WTC11 (cell line): ENCODE measurements around the gene SERPINB6. TPM values are rescaled to one million over a fixed set of nuclear protein-coding genes. Genes with fewer than 3 reads are reported as not detected.
A peak's percentile ranks its signal among the peaks of the same experiment; 100 is the strongest.

Experiments
- ATAC-seq: fragments of 200-7000 bp; cut with Tn5 transposase; 2 replicates; pipeline ENCODE4 v1.10.0; 2021; ENCODE audit warnings: mild to moderate bottlenecking, moderate library complexity
- CTCF ChIA-PET: fragments of 300-600 bp; sonication (Branson Sonifier 250); formaldehyde crosslinking; loops from one replicate; lab custom pipeline; 2021; ENCODE audit warnings: antibody characterized with exemption; lab: Charles Lee
- POLR2A ChIA-PET: fragments of 350-600 bp; sonication (Branson Sonifier 250); formaldehyde crosslinking; loops from one replicate; lab custom pipeline; 2021; ENCODE audit warnings: antibody characterized with exemption; lab: Charles Lee
- DNase-seq: peaks from one replicate; pipeline ENCODE4 v3.0.0; 2021; ENCODE audit warnings: low spot score
- H3K27ac Mint-ChIP-seq: 2 replicates; pipeline ENCODE4 v1.8.0; 2021; ENCODE audit warnings: mixed read lengths
- H3K27me3 Mint-ChIP-seq: 2 replicates; pipeline ENCODE4 v1.8.0; 2021; ENCODE audit warnings: low read depth, mild to moderate bottlenecking, moderate library complexity, mixed read lengths
- H3K36me3 Mint-ChIP-seq: 2 replicates; pipeline ENCODE4 v1.8.0; 2021; ENCODE audit warnings: mixed read lengths
- H3K4me1 Mint-ChIP-seq: 2 replicates; pipeline ENCODE4 v1.8.0; 2022; ENCODE audit warnings: mixed read lengths
- H3K4me3 Mint-ChIP-seq: 2 replicates; pipeline ENCODE4 v1.8.0; 2021; ENCODE audit warnings: mild to moderate bottlenecking, moderate library complexity, mixed read lengths
- H3K9me3 Mint-ChIP-seq: 2 replicates; pipeline ENCODE4 v1.8.0; 2021; ENCODE audit warnings: mixed read lengths
- ATF1 ChIP-seq: sonication (generic); formaldehyde crosslinking; IDR thresholded peaks from 2 replicates; pipeline ENCODE4 v1.8.1; 2023; ENCODE audit warnings: mild to moderate bottlenecking, moderate library complexity, missing genetic modification reagents
- CBFB ChIP-seq: sonication (generic); formaldehyde crosslinking; IDR thresholded peaks from 2 replicates; pipeline ENCODE4 v1.8.1; 2022; ENCODE audit warnings: mild to moderate bottlenecking, low read depth, missing genetic modification reagents
- CREM ChIP-seq: sonication (generic); formaldehyde crosslinking; IDR thresholded peaks from 2 replicates; pipeline ENCODE4 v1.8.1; 2022; ENCODE audit warnings: mild to moderate bottlenecking, missing genetic modification reagents, moderate library complexity
- HMGA2 ChIP-seq: fragments of 250-450 bp; sonication (Bioruptor Pico); IDR thresholded peaks from 2 replicates; pipeline ENCODE4 v1.4.0; 2021; ENCODE audit warnings: mild to moderate bottlenecking, moderate library complexity
- JUN ChIP-seq: sonication (generic); formaldehyde crosslinking; IDR thresholded peaks from 2 replicates; pipeline ENCODE4 v1.8.0; 2023; ENCODE audit warnings: mild to moderate bottlenecking, missing genetic modification reagents
- NFATC4 ChIP-seq: fragments of 250-450 bp; sonication (Bioruptor Pico); IDR thresholded peaks from 2 replicates; pipeline ENCODE4 v1.9.0; 2021; ENCODE audit warnings: mild to moderate bottlenecking
- NFE2L1 ChIP-seq: sonication (generic); formaldehyde crosslinking; IDR thresholded peaks from 2 replicates; pipeline ENCODE4 v1.8.1; 2023; ENCODE audit warnings: missing genetic modification reagents
- SMAD4 ChIP-seq: sonication (generic); formaldehyde crosslinking; IDR thresholded peaks from 2 replicates; pipeline ENCODE4 v1.8.0; 2022; ENCODE audit warnings: mild to moderate bottlenecking, missing genetic modification reagents
- TEAD1 ChIP-seq: sonication (generic); formaldehyde crosslinking; IDR thresholded peaks from 2 replicates; pipeline ENCODE4 v1.8.0; 2022; ENCODE audit warnings: mild to moderate bottlenecking, missing genetic modification reagents
- TEAD4 ChIP-seq: sonication (generic); formaldehyde crosslinking; IDR thresholded peaks from 2 replicates; pipeline ENCODE4 v1.8.0; 2022; ENCODE audit warnings: mild to moderate bottlenecking, missing genetic modification reagents
- TP53 ChIP-seq: sonication (generic); formaldehyde crosslinking; IDR thresholded peaks from 2 replicates; pipeline ENCODE4 v1.8.1; 2023; ENCODE audit warnings: mild to moderate bottlenecking, missing genetic modification reagents
- ZNF317 ChIP-seq: sonication (generic); formaldehyde crosslinking; IDR thresholded peaks from 2 replicates; pipeline ENCODE4 v1.8.1; 2023; ENCODE audit warnings: low read depth, mild to moderate bottlenecking, moderate library complexity, missing genetic modification reagents, borderline replicate concordance
- total RNA-seq: library from RNA; stranded (reverse); gene quantifications from 3 replicates; pipeline ENCODE4 v1.2.3, GENCODE V29; 2021
- TF ChIP-seq, protein P1 (sequence below): sonication (generic); formaldehyde crosslinking; conservative IDR thresholded peaks from 2 replicates; pipeline ENCODE4 v1.8.1; 2022; ENCODE audit warnings: mild to moderate bottlenecking, missing genetic modification reagents
- TF ChIP-seq, protein P2 (sequence below): sonication (generic); formaldehyde crosslinking; IDR thresholded peaks from 2 replicates; pipeline ENCODE4 v1.8.1; 2023; ENCODE audit warnings: mild to moderate bottlenecking, missing genetic modification reagents, moderate library complexity
- TF ChIP-seq, protein P3 (sequence below): fragments of 250-450 bp; sonication (Bioruptor Pico); IDR thresholded peaks from 2 replicates; pipeline ENCODE4 v1.9.0; 2021; ENCODE audit warnings: moderate library complexity, mild to moderate bottlenecking, inconsistent platforms, borderline replicate concordance
- TF ChIP-seq, protein P4 (sequence below): sonication (generic); formaldehyde crosslinking; IDR thresholded peaks from 2 replicates; pipeline ENCODE4 v1.8.0; 2022; ENCODE audit warnings: mild to moderate bottlenecking, missing genetic modification reagents
- TF ChIP-seq, protein P5 (sequence below): sonication (generic); formaldehyde crosslinking; IDR thresholded peaks from 2 replicates; pipeline ENCODE4 v1.8.1; 2022; ENCODE audit warnings: mild to moderate bottlenecking, moderate library complexity, missing genetic modification reagents
- TF ChIP-seq, protein P6 (sequence below): fragments of 250-450 bp; sonication (Bioruptor Pico); IDR thresholded peaks from 2 replicates; pipeline ENCODE4 v1.9.0; 2021; ENCODE audit warnings: mild to moderate bottlenecking, borderline replicate concordance
- TF ChIP-seq, protein P7 (sequence below): sonication (generic); formaldehyde crosslinking; IDR thresholded peaks from 2 replicates; pipeline ENCODE4 v1.8.0; 2022; ENCODE audit warnings: mild to moderate bottlenecking, missing genetic modification reagents

The SERPINB6 gene
- total RNA-seq, 1 experiment from 2014 or later: 28.0 TPM

DNA sequence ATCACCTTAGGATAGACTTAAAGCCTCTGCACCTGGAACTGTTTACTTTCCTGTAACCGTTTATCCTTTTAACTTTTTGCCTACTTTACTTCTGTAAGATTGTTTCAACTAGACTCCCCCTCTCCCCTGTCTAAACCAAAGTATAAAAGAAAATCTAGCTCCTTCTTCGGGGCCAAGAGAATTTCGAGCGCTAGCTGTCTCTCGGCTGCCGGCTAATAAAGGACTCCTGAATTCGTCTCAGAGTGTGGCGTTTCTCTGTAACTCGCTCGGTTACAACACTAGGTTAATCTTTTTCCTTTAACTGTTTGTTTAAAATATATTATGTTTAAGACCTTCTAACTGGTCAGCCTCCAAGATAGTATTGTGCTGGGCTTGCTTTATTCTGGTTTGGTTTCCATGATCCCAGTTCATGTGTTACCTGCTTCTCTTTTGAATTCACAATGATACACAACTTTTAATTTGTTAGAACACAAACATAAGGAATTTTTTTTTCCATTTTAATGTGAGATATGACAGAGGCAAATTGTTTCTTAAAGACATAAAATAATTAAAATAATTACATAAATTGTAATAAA is 19.7 kb upstream of the SERPINB6 start:
- ChIA-PET POLR2A (interaction anchor here (3.1 to 4.3 kb wide), 2 partner anchors 10 to 62 kb away, joined by 14 to 21 read pairs; partner anchors contain the start of gene NQO2), CTCF (interaction anchor here (1.2 to 9.1 kb wide), 5 partner anchors 9 to 200 kb away, joined by 3 to 203 read pairs (median 26); partner anchors contain the start of gene NQO2)
- Mint-ChIP-seq H3K9me3 (0 out of 2 replicates have a peak, but pooled peaks cover 5% of the 10 kb centered on the region), H3K27ac (peak overlapping the region; percentile 100), H3K27me3 (no peaks in the 10 kb centered on the region), H3K36me3 (no peaks in the 10 kb centered on the region), H3K4me1 (peaks cover 40% of the 10 kb centered on the region), H3K4me3 (no peak overlapping the region; the same call in 1 of the 2 replicates)
- DNase-seq: no peak
- TF ChIP-seq TEAD1 (CRISPR knock-in tag): no peak
- TF ChIP-seq, protein P1, sequence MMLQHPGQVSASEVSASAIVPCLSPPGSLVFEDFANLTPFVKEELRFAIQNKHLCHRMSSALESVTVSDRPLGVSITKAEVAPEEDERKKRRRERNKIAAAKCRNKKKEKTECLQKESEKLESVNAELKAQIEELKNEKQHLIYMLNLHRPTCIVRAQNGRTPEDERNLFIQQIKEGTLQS (CRISPR knock-in tag): no peak
- no peak for TF ChIP-seq CREM (CRISPR knock-in tag)
- TF ChIP-seq, protein P2, sequence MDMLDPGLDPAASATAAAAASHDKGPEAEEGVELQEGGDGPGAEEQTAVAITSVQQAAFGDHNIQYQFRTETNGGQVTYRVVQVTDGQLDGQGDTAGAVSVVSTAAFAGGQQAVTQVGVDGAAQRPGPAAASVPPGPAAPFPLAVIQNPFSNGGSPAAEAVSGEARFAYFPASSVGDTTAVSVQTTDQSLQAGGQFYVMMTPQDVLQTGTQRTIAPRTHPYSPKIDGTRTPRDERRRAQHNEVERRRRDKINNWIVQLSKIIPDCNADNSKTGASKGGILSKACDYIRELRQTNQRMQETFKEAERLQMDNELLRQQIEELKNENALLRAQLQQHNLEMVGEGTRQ (CRISPR knock-in tag): no peak
- TF ChIP-seq JUN: no peak
- TF ChIP-seq ATF1 (CRISPR knock-in tag): no peak
- TF ChIP-seq, protein P3, sequence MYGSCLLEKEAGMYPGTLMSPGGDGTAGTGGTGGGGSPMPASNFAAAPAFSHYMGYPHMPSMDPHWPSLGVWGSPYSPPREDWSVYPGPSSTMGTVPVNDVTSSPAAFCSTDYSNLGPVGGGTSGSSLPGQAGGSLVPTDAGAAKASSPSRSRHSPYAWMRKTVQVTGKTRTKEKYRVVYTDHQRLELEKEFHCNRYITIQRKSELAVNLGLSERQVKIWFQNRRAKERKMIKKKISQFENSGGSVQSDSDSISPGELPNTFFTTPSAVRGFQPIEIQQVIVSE (CRISPR knock-in tag): no peak
- no peak for TF ChIP-seq TP53
- no peak for TF ChIP-seq SMAD4
- no peak for TF ChIP-seq CBFB (CRISPR knock-in tag)
- no peak for TF ChIP-seq HMGA2 (CRISPR knock-in tag)
- TF ChIP-seq NFE2L1 (CRISPR knock-in tag): no peak
- TF ChIP-seq, protein P4, sequence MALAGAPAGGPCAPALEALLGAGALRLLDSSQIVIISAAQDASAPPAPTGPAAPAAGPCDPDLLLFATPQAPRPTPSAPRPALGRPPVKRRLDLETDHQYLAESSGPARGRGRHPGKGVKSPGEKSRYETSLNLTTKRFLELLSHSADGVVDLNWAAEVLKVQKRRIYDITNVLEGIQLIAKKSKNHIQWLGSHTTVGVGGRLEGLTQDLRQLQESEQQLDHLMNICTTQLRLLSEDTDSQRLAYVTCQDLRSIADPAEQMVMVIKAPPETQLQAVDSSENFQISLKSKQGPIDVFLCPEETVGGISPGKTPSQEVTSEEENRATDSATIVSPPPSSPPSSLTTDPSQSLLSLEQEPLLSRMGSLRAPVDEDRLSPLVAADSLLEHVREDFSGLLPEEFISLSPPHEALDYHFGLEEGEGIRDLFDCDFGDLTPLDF (CRISPR knock-in tag): no peak
- TF ChIP-seq, protein P5, sequence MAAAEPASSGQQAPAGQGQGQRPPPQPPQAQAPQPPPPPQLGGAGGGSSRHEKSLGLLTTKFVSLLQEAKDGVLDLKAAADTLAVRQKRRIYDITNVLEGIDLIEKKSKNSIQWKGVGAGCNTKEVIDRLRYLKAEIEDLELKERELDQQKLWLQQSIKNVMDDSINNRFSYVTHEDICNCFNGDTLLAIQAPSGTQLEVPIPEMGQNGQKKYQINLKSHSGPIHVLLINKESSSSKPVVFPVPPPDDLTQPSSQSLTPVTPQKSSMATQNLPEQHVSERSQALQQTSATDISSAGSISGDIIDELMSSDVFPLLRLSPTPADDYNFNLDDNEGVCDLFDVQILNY (CRISPR knock-in tag): no peak
- no peak for TF ChIP-seq TEAD4 (CRISPR knock-in tag)
- no peak for ATAC-seq

DNA sequence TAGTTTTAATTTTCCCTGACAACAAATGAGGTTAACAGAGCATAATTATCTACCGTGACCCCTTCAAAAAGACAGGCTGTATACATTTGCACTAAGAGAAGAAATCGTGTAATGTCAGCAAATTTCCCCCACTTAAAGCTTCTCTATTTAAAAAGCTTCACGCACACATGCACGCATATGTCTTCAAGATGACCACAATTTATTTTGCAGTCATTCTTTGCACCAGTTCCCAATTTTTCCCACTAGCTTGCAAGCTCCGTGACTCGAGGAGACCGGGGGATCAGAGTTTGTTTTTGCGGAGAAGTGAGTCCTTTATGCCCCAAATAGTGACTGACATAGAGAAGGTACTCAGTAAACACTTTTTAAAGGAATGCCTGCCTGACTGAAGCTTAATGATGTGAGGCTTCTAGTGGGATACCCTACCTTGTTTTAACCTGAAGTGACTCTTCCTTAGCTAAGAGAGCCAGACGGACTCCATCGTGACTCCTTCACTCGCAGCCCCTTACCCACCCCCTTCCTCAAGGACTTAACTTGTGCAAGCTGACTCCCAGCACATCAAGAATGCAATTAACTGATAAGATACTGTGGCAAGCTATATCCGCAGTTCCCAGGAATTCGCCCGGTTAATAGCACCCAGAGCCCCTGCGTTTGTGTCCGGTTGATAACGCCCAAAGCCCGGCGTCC is 19.0 kb upstream of the SERPINB6 start:
- peak overlapping the region; percentile 100 for H3K27ac Mint-ChIP-seq
- DNase-seq (no peak), ATAC-seq (no peak)
- no peaks in the 10 kb centered on the region for H3K27me3 Mint-ChIP-seq
- ChIA-PET CTCF (interaction anchor here (0.6 to 9.1 kb wide), 13 partner anchors 9 to 261 kb away, joined by 3 to 203 read pairs (median 5); partner anchors contain the start of genes NQO2 and SERPINB1), POLR2A (interaction anchor here (0.6 to 4.3 kb wide), 7 partner anchors 10 to 149 kb away, joined by 3 to 25 read pairs (median 12); partner anchors contain the start of genes NQO2 and SERPINB1)
- H3K4me3 Mint-ChIP-seq: peak overlapping the region; percentile 93
- TF ChIP-seq, protein P6, sequence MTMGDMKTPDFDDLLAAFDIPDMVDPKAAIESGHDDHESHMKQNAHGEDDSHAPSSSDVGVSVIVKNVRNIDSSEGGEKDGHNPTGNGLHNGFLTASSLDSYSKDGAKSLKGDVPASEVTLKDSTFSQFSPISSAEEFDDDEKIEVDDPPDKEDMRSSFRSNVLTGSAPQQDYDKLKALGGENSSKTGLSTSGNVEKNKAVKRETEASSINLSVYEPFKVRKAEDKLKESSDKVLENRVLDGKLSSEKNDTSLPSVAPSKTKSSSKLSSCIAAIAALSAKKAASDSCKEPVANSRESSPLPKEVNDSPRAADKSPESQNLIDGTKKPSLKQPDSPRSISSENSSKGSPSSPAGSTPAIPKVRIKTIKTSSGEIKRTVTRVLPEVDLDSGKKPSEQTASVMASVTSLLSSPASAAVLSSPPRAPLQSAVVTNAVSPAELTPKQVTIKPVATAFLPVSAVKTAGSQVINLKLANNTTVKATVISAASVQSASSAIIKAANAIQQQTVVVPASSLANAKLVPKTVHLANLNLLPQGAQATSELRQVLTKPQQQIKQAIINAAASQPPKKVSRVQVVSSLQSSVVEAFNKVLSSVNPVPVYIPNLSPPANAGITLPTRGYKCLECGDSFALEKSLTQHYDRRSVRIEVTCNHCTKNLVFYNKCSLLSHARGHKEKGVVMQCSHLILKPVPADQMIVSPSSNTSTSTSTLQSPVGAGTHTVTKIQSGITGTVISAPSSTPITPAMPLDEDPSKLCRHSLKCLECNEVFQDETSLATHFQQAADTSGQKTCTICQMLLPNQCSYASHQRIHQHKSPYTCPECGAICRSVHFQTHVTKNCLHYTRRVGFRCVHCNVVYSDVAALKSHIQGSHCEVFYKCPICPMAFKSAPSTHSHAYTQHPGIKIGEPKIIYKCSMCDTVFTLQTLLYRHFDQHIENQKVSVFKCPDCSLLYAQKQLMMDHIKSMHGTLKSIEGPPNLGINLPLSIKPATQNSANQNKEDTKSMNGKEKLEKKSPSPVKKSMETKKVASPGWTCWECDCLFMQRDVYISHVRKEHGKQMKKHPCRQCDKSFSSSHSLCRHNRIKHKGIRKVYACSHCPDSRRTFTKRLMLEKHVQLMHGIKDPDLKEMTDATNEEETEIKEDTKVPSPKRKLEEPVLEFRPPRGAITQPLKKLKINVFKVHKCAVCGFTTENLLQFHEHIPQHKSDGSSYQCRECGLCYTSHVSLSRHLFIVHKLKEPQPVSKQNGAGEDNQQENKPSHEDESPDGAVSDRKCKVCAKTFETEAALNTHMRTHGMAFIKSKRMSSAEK (CRISPR knock-in tag): no peak
- TF ChIP-seq NFATC4 (CRISPR knock-in tag): no peak
- TF ChIP-seq, protein P7, sequence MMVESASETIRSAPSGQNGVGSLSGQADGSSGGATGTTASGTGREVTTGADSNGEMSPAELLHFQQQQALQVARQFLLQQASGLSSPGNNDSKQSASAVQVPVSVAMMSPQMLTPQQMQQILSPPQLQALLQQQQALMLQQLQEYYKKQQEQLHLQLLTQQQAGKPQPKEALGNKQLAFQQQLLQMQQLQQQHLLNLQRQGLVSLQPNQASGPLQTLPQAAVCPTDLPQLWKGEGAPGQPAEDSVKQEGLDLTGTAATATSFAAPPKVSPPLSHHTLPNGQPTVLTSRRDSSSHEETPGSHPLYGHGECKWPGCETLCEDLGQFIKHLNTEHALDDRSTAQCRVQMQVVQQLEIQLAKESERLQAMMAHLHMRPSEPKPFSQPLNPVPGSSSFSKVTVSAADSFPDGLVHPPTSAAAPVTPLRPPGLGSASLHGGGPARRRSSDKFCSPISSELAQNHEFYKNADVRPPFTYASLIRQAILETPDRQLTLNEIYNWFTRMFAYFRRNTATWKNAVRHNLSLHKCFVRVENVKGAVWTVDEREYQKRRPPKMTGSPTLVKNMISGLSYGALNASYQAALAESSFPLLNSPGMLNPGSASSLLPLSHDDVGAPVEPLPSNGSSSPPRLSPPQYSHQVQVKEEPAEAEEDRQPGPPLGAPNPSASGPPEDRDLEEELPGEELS (CRISPR knock-in tag): no peak
- no peak for TF ChIP-seq ZNF317 (CRISPR knock-in tag)
- H3K4me1 Mint-ChIP-seq: peaks cover 47% of the 10 kb centered on the region
- no peaks in the 10 kb centered on the region for H3K36me3 Mint-ChIP-seq
- 0 out of 2 replicates have a peak, but pooled peaks cover 5% of the 10 kb centered on the region for H3K9me3 Mint-ChIP-seq
